Osteocyte (in vitro differentiated cells): ENCODE data around the gene MYLK3. TPM values are rescaled to one million over a fixed set of nuclear protein-coding genes. Genes with fewer than 3 reads are reported as not detected.
A peak's percentile ranks its signal among the peaks of the same experiment; 100 is the strongest.

ENCODE experiments used
- DNase-seq: peaks from one replicate; pipeline ENCODE4 v3.0.0; 2021; ENCODE audit warnings: mixed read lengths; ENCODE audit not compliant: unreplicated experiment; ENCODE audit errors: extremely low spot score
- H3K27ac Mint-ChIP-seq: one replicate; pipeline ENCODE4 v1.8.0; 2021; ENCODE audit warnings: mild to moderate bottlenecking, mixed read lengths; ENCODE audit not compliant: unreplicated experiment
- H3K27me3 Mint-ChIP-seq: one replicate; pipeline ENCODE4 v1.8.0; 2021; ENCODE audit warnings: mixed read lengths; ENCODE audit not compliant: unreplicated experiment
- H3K36me3 Mint-ChIP-seq: one replicate; pipeline ENCODE4 v1.8.0; 2021; ENCODE audit warnings: mixed read lengths; ENCODE audit not compliant: unreplicated experiment
- H3K4me1 Mint-ChIP-seq: one replicate; pipeline ENCODE4 v1.8.0; 2021; ENCODE audit warnings: mixed read lengths; ENCODE audit not compliant: unreplicated experiment
- H3K4me3 Mint-ChIP-seq: one replicate; pipeline ENCODE4 v1.8.0; 2021; ENCODE audit warnings: mild to moderate bottlenecking, moderate library complexity, mixed read lengths; ENCODE audit not compliant: unreplicated experiment
- H3K9me3 Mint-ChIP-seq: one replicate; pipeline ENCODE4 v1.8.0; 2021; ENCODE audit warnings: mixed read lengths; ENCODE audit not compliant: unreplicated experiment
- total RNA-seq: library from RNA; stranded (reverse); gene quantifications from 2 replicates; pipeline ENCODE4 v1.2.1, GENCODE V29; 2021
- TF ChIP-seq, protein P1 (sequence below): fragments of 200-600 bp; sonication (generic); IDR thresholded peaks from 2 replicates; pipeline ENCODE4 v1.5.0; 2021; ENCODE audit warnings: antibody characterized with exemption, mild to moderate bottlenecking, moderate library complexity

The MYLK3 gene
- total RNA-seq, 1 donor from 2014 or later, result 0.24 TPM

DNA sequence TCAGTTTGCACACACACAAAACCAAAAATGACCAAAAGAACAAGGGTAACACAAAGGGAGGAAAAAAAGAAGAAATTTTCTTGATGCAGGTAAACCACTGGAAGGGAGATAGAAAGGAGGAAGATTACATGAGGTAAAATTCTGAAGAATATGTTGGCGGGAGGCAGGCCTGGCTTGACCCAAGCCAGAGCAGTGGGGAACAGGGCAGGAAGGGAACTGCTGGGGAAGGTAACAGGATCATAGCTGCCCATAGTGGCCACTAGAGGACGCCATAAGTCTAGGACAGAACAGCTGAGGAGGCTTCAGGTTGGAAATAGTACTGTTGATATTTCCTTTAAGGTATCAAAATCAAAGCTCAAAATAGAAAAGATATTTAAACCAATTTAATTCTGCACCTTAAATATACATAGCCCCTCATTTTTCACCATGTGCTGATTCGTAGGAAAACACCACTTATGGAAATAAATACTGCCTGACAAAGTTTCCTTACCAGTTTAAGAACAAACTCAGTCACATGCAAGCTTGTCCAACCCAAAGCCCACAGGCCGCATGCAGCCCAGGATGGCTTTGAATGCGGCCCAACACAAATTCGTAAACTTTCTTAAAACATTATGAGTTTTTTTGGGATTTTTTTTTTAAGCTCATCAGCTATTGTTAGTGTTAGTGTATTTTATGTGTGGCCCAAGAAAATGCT, 74.7 kb downstream of the MYLK3 start:
- DNase-seq, result no peak
- H3K36me3 Mint-ChIP-seq, result peaks cover 46% of the 10 kb centered on the region

DNA sequence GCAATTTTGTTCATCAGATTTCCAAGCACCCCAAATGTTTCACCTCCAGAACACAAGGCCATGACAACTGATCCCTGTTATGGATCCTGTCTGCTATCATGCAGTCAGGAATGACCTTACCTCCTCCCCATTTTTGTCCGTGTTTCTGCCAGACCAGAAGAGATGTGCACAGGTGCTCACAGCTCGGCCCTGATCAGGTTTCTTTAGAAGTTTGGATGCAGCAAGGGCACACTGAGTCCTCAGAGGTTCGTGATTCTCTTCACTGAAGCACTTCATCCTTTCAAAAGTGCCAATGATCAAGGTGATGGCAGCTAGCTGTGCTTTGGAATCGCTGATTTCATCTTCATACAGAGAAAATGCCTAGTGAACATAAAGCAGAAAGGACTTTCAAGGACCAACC, 86.0 kb downstream of the MYLK3 start:
- Mint-ChIP-seq H3K27ac (no peak overlapping the region), H3K4me3 (no peak overlapping the region), H3K36me3 (peaks cover 45% of the 10 kb centered on the region), H3K27me3 (no peaks in the 10 kb centered on the region), H3K9me3 (no peaks in the 10 kb centered on the region), H3K4me1 (no peaks in the 10 kb centered on the region)
- no peak for DNase-seq
- TF ChIP-seq, protein P1, sequence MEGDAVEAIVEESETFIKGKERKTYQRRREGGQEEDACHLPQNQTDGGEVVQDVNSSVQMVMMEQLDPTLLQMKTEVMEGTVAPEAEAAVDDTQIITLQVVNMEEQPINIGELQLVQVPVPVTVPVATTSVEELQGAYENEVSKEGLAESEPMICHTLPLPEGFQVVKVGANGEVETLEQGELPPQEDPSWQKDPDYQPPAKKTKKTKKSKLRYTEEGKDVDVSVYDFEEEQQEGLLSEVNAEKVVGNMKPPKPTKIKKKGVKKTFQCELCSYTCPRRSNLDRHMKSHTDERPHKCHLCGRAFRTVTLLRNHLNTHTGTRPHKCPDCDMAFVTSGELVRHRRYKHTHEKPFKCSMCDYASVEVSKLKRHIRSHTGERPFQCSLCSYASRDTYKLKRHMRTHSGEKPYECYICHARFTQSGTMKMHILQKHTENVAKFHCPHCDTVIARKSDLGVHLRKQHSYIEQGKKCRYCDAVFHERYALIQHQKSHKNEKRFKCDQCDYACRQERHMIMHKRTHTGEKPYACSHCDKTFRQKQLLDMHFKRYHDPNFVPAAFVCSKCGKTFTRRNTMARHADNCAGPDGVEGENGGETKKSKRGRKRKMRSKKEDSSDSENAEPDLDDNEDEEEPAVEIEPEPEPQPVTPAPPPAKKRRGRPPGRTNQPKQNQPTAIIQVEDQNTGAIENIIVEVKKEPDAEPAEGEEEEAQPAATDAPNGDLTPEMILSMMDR, result no peak

More for the DNA sequence above, 74.7 kb downstream of the MYLK3 start:
- TF ChIP-seq, protein P1, result peak; percentile 85
- H3K27me3 Mint-ChIP-seq, result no peaks in the 10 kb centered on the region
- H3K4me3 Mint-ChIP-seq, result no peak overlapping the region
- no peaks in the 10 kb centered on the region for H3K9me3 Mint-ChIP-seq
- H3K27ac Mint-ChIP-seq, result no peak overlapping the region
- no peaks in the 10 kb centered on the region for H3K4me1 Mint-ChIP-seq

DNA sequence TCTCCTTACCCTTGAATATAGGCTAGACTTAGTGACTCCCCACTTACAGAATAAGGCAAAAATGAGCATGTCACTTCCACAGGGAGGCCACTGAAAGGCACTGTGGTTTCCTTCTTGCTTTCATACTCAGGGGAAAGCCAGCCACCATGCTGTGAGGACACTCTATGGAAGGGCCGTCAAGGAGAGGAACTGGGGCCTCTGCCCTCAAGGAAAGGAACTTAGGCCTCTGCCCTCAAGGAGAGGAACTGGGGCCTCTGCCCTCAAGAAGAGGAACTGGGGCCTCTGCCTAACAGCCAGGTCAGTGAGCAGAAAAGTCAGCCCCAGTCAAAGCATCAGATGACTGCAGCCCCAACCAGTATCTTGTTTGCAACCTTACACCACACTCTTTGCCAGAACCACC, 89.2 kb downstream of the MYLK3 start:
- no peak for DNase-seq
- peaks cover 30% of the 10 kb centered on the region for H3K36me3 Mint-ChIP-seq

More for the DNA sequence above, 89.2 kb downstream of the MYLK3 start:
- no peaks in the 10 kb centered on the region for H3K9me3 Mint-ChIP-seq
- H3K4me1 Mint-ChIP-seq, result no peaks in the 10 kb centered on the region
- H3K27me3 Mint-ChIP-seq, result no peaks in the 10 kb centered on the region
- TF ChIP-seq, protein P1, result no peak
- no peak overlapping the region for H3K27ac Mint-ChIP-seq
- no peak overlapping the region for H3K4me3 Mint-ChIP-seq

Other genes with a start within 250 kb of the MYLK3 start
- 4.2 and 5.8 TPM in 2 replicates for gene SHCBP1, start 127.0 kb downstream of the MYLK3 start, total RNA-seq
- gene VPS35, start 59.2 kb downstream of the MYLK3 start, total RNA-seq, result 103 and 109 TPM in 2 replicates
- gene ORC6, start 58.7 kb downstream of the MYLK3 start, total RNA-seq, result 8.5 and 8.8 TPM in 2 replicates
- 14.0 and 14.5 TPM in 2 replicates for gene C16orf87, start 82.8 kb upstream of the MYLK3 start, total RNA-seq
- 30.5 and 35.0 TPM in 2 replicates for gene GPT2, start 136.0 kb upstream of the MYLK3 start, total RNA-seq
- 60.2 and 63.5 TPM in 2 replicates for gene DNAJA2, start 225.3 kb upstream of the MYLK3 start, total RNA-seq